SIG-M5 treated with dmso at 0.1 percent for 504 hours (cell line): ENCODE data around the gene GPR62.

Experiments used
- DNase-seq: peaks from one replicate; lab custom pipeline; 2025; ENCODE audit not compliant: unreplicated experiment; lab: John Stamatoyannopoulos, UW

Gene GPR62

DNA sequence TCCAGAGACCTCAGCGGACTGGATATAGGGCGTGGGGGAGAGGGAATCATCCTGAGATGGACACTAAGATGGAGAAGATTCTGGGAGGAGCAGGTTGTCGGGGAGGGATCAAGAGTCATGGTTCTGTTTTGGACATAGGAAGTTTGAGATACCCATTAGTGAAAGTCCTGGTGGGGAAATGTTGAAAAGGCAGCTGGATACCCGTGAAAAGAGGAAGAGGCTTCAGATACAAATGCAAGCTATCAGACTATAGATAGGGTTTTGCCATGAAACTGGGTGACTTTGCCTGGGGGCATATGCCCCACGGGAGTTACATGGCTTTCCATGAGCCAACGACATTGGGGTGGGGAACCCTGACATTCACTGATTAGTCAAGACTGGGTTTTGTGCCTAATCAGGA lies 1.1 kb upstream of the GPR62 start:
- DNase-seq, result peak; percentile 78

DNA sequence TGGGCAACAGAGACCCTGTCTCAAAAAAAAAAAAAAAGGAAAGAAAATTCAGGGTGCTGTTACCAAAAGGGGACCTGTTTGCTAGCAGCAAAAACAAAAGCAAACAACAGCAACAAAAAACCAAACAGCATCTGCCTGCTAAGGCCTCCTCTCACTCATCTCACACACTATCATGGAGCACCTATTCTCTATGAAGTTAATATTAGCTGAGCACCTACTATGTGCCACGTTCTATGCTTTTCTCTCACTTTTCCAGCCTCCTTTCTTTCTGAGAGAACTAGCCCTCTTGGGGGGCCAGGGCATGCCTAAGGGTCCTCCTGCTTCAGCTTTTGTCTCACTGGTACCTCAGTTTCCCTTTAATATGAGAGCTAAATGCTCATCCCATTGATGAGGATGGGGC lies 468 bp upstream of the GPR62 start:
- DNase-seq, result no peak

DNA sequence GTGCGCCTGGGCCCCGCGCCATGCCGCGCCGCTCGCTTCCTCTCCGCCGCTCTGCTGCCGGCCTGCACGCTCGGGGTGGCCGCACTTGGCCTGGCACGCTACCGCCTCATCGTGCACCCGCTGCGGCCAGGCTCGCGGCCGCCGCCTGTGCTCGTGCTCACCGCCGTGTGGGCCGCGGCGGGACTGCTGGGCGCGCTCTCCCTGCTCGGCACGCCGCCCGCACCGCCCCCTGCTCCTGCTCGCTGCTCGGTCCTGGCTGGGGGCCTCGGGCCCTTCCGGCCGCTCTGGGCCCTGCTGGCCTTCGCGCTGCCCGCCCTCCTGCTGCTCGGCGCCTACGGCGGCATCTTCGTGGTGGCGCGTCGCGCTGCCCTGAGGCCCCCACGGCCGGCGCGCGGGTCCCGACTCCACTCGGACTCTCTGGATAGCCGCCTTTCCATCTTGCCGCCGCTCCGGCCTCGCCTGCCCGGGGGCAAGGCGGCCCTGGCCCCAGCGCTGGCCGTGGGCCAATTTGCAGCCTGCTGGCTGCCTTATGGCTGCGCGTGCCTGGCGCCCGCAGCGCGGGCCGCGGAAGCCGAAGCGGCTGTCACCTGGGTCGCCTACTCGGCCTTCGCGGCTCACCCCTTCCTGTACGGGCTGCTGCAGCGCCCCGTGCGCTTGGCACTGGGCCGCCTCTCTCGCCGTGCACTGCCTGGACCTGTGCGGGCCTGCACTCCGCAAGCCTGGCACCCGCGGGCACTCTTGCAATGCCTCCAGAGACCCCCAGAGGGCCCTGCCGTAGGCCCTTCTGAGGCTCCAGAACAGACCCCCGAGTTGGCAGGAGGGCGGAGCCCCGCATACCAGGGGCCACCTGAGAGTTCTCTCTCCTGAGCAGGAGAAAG lies 951 bp downstream of the GPR62 start:
- DNase-seq, result no peak

DNA sequence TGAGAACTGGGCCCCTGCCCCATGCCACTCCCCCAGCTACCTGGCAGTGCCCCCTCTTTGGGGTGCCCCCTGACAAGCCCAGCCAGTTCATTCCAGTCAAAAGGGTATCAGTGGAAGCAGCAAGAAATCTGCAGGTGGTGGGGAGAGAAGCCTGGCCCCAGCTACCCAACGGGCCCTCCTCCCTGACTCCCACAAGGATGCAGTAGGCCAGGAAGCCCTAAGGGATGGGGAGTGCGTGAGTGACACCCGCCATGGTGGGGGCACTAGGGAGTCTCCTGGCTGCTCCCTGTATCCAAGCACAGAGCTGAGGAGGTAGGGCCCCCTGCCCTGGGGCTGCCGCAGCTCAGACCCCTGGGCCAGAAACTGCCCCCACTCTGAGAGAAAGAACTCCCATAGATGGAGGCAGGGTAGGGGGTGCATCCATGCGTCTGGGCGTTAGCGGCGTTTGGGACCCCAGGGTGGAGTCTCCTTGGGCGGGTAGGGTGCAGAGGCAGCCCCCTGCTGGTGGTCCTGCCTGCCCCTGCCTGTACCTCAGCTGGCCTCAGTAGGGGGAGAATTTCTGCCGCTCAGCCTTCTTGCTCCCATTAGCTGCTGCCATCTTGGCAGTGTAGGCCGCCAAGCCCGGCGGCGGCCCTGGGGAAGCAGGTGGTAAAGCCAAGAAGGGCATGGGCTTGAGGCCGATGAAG lies 2.5 kb downstream of the GPR62 start:
- no peak for DNase-seq

DNA sequence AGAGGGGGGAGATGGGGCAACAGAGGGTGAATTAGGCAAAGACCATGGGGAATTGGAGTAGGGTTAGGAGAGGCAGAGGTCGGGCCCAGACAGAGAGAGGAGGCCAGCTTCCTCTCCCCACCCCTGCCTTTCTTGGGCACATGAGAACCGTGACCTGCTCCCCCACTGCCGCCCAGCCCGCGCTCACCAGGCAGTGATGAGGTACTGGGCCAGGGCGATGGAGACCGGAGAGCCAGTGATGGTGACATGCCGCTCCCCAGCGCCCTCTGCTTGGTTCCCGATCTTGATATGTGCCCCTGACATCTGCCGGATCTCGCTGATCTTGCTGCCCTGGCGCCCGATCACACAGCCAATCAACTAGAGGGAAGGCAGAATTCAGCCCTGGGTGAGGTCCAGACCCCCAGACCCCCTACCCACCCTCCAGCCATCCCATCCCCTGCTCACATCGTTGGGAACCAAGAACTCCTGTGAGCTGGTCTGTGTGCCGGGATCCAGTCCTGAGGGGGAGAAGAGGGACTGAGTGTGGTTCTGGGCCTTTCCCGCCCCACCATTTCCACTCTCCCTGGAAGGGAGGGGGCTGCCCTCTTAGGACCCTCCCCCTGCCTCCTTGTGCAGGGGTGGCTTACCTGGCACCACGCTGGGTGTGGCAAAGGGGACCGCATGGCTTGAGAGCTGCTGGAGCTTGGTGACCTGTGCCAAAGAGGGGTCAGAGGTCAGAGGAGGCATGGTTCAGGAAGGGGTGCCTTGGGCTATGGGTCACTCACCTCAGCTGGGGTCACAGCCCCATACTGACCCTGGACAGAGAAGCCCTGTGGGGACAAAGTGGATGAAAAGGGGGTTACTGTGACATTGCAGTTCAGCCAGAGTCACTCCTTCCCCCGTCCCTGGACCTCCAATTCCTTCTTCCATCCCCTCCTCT lies 3.7 kb downstream of the GPR62 start:
- no peak for DNase-seq

DNA sequence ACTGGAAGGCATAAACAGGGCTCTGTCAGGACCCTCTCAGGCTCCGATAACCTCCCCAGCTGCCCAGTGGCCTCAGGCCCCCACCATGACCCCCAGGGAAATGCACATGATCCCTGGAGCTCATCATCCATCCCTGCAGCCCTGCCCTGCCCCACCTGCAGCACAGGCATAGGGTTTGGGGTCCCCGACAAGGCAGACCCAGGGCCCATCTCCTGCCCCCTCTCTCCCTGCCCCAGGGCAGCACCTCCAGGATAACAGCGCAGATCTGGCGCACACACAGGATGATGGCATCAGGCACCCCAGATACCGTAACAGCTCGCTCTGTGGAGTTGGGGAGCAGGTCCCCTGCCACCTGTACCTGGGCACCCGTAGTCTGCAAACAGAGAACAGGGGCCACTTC lies 4.5 kb downstream of the GPR62 start:
- no peak for DNase-seq

DNA sequence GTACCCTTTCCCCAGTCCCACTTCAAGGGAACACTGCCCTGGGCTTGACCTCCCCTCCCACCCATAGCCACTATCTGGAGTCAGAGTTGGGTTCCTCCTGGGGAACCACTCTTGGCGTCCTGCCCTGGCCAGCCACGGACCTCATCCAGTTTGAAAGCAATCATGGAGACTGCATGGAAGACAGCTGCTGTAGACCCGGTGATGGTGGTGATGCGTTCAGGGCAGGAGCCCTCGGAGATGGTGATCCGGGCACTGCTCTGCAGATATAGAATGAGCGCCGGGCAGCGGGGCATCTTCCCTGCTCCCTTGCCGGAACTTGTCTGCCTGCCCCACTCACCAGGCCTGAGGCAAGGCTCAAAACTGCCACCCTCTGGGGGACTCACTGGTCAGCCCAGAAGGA lies 5.2 kb downstream of the GPR62 start:
- no peak for DNase-seq

DNA sequence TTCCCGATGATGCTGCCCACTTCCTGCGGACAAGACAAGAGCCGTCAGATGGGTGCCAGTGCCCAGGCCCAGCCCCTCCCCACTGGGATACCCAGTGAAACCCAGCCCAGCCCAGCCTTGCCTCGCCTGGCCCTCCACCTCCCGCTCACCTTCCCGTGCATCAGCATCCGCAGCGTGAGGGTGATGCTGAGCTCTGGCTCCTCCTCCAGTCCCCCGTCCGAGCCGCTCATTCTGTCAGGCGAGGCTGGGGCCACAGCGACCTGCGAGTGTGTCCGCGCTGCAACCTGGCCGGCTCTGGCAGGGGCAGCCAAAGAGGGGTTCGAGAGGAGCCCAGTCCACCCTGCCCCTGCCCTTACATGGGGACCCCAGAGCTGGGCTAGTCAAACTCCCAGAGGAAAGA lies 5.8 kb downstream of the GPR62 start:
- no peak for DNase-seq

DNA sequence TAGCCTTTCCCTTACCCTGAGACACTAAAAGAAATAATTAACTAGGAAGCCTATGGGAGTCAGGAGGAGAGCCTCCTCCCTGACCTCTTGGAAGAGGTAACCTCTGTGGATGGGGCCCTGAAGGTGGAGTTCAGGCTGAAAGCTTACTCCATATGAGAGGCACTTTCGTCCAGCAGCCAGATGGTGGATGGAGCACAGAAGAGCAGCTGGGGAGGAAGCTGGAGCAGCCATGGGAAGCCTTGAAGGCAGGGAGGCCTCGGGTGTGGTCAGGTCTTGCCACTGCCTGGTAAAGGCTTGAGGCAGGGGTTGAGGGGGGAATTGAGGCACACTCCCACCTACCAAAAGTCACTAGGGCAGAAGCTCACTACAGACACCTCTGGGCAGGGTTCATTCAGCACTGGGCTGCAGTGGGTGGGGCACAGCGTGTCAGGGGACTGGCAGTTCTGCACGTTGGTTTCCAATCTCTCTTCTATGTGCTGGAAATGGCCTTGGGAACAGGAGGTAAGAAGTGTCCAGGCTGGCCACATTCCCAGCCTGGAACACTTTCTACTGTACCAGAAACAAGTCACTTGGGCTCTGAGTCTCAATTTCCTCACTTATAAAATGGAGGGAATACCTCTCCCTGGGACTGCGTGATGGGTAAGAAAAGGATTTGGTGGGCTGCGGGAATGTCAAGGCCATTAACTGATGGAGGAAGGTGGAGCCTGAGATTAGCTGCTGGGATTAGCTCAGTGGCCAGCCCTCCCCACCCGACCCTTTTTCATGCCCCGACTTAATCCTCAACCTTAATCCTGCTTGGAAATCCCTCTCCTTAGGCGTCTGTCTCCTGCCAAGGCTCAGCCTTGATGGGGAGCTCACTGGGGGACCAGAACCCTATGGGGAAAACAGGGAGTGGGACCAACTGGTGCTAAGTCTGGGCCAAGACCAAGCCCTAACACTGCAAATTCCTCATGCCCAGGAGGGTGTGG lies 6.7 kb downstream of the GPR62 start:
- no peak for DNase-seq

DNA sequence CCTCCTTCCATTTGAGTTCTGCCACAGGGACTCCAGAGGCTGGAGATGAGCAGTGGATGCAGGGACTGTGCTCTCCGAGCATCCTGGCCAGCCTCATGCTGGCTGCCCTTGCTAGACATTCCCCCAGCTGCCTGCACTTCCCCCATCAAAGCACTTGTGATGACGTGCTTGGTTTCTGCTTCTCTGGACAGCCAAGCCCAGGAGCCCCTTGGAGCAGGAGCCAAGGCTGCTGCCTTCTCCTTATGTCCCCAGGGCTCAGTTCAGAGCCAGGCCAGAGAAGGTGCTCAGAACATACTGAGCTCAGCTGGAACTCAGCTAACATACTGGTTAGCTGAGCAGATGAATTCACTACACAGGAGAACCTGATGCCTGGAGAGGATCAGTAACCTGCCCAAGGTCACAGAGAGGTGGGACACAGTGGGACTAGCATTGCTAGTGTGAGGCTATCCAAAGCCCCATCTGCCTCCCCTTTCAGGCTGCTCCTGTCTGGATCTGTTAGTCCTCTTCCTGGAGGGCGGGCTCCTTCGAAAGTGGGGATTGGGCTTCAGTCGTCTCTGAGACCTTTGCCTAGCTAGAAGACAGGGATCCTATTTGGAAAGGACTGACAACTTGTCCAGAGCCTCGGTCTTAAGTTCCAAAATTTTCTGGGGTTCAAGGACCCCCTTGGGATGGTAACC lies 7.8 kb downstream of the GPR62 start:
- DNase-seq, result no peak

DNA sequence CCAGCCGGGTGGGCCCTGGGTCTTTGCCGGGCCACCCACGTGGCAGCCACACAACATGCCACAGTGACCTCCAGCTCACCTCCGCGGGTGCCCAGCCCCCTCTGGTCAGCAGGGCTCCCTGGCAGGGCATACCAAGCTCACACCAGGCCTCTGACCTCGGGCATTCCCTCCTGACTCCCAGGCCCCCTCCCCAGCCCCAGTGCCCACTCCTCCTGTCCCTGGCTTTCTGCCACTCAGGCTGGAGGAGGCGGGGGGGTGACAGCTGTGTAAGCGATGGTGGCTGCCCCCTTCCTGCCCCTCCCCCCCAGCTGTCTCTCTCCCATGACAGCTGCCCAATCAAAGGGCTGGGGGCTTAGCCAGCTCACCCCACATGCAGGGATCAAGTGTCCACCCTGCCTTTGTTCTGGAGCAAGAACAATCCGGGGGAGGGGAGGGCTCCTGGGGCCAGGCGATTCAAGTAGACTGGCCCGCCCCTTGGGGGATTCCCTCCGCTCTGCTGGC lies 8.8 kb downstream of the GPR62 start:
- no peak for DNase-seq

DNA sequence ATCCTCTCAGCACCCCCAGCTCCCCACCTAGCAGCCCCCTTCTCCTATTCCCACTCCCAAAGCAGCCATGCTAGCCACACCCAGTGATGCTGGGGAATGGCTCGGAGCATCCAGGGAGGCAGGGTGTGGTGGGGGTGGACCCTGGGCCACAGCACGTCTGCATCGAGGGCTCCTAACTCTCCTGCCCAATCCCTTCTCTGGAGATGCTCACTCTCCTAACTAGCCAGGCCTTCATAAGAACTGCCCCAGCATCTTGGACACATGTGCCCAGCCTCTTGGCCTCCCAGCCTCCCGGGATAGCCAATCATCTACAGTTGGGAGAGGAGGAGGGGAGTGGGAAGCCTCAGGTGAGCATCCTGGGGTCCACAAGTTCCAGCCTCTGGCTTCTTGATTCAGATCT lies 9.3 kb downstream of the GPR62 start:
- DNase-seq, result no peak

DNA sequence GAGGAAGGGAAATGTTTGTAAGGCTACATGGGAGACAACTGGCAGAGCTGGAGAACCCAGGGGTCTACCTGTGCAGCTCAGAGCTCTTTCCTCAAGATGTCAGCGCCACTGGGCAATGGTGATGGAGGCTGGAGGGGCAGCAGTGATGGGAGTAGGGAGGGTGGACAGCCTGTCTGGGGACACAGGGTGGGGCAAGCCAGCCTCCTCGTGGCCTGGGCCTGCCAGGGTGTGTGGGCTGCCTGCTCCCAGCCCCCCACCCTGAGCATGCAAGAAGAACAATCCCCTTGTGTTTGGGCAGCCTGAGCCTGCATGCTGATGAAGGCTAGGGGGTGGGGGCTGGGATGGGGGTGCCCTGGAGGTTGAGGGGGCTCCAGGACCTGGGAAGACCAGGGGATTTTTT lies 10.8 kb downstream of the GPR62 start:
- no peak for DNase-seq

DNA sequence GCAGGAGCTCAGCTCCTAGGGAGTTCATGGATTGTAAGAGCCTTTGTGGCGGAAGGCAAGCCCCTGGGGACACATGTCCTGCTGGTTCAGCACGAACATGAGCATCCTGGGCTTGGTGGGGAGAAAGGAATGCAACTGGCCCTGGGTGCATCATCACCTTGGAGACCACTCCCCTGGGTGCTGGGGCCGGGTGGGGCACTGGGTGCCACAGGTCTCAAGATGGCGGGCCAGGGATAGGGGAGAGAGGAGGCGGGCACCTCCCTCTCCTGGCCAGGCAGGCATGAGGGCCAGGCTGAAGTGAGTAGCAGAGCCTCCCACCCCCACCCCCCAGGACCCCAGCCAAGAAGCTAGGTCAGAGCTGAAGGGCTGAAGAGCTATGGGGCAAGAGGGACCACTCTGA lies 11.3 kb downstream of the GPR62 start:
- no peak for DNase-seq

DNA sequence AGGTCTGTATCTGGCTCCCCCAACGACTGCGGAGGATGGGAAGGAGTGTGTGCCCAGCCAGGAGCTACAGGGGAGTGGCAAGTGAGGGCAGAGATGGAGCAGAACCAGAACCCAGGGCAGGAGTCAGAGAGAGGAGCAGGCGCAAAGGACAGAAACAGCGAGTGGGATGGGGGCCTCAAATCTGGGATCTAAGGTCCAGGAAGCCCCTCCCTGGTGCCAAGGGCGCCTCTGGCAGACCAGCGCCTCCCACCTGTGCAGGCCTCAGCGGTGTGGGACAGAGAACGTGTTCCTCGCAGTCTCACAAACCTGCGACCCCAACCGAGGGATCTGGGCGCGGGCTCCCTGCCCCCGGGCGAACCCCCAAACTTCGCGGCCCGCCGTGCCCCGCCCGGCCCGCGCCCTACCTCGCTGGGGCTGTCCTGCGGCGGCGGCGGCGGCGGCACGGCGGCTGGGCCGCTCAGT lies 11.8 kb downstream of the GPR62 start:
- no peak for DNase-seq

DNA sequence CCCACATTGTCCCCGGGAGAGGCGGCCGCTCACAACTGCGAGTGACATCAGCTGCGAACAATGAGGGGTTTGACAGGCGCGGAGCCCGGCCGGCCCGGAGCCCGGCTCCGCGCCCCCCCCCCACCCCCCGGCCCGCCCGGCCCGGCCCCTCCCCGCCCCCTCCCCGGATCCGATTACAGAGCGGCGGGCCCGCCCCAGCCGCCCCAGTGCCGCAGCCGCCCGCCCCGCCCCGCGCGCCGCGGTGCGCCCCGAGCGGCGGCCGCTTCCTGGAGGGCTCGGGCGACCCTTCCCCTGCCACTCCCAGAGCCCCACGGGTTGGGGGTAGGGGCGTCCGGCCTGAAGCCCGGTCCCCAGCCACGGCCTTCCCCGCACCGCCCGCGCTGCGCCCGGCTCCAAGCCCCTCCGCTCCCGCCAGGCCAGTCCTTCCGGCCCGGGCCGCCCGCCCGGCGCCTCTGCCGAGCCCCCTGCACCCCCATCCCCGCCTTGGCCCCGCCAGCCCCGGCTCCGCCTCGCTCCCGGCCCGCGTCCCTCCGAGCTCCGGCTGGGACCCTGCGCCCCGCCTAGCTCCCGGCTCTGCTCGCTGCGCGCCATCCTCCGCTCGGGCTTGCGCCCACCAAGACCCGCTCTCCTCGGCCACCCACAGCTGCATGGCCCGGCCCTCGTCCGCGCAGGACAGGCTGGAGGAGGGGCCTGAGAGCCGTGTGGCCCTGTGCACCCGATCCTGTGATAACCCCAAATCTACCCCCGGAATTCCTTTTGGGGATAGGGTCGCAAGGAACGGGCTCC lies 12.4 kb downstream of the GPR62 start, which contains the start of gene PCBP4:
PCBP4 (minus strand) TSS at position 71 of the 786 bp plus-strand sequence. CDS start 6,214 bp downstream, outside the sequence.
- DNase-seq, result no peak

DNA sequence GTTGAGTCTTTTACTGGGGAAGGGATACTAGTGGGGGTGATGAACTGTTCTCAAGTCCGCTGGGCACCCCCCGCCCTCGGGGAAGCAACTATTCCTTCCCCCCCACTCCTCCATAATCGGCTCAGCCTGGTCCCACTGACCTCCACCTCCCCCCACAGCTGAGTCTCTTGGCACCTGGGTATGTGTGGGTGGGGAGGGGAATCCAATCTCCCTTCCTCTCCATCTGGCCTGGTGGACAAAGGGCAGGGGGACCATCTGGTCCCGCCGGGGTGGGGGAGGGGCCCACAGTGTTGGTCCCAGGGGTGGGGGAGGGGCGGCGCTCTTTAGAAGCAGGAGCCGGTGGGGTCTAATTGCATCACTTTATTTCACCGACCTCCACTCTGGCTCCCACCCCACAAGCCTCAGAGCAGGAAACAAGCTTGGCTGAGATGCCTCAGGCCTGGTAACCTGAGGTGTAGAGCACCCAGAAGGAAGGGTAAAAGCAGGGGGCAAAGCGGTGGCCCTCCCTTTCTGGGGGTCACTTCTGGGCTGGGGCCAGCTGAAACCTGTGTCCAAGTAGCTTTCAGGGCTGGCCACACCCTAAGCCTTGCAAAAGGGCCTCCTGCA lies 13.1 kb downstream of the GPR62 start:
- no peak for DNase-seq
